SH-SY5Y (cell line): Measurements from ENCODE around the gene CHRND.

Experiments used
- GATA2 ChIP-seq: IDR thresholded peaks from 2 replicates; pipeline ENCODE4 v1.6.1; 2011; ENCODE audit warnings: mild to moderate bottlenecking, low read depth, low read length
- GATA3 ChIP-seq: IDR thresholded peaks from 2 replicates; pipeline ENCODE4 v1.6.1; 2011; ENCODE audit warnings: low read depth, mild to moderate bottlenecking, low read length, moderate library complexity

The CHRND gene

GRCh38 chr2:232535761-232536530 is 10.0 kb downstream of the CHRND start:
- TF ChIP-seq GATA2 (no peak), GATA3 (no peak)

- TF ChIP-seq GATA3: no peak
- no peak for TF ChIP-seq GATA2
Observed at GRCh38 chr2:232537079-232537478, 11.1 kb downstream of the CHRND start.

- no peak for TF ChIP-seq GATA2
- no peak for TF ChIP-seq GATA3
Observed at GRCh38 chr2:232537499-232537898, 11.5 kb downstream of the CHRND start.

DNA sequence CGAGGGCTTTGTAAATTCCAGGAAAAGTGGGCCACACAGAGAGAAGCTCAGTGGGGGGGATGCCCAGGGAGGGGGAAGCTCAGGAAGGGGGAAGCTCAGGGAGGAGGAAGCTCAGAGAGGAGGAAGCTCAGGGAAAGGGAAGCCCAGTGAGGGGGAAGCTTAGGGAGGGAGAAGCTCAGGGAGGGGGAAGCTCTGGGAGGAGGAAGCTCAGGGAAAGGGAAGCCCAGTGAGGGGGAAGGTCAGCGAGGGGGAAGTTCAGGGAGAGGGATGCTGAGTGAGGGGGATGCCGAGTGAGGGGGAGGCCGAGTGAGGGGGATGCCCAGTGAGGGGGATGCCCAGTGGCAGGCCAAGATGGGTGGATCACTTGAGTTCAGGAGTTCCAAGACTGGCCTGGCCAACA is 12.7 kb downstream of the CHRND start:
- TF ChIP-seq GATA2: no peak
- TF ChIP-seq GATA3: no peak

GRCh38 chr2:232539298-232540231 is 13.6 kb downstream of the CHRND start, which contains the start of gene CHRNG:
TSS of gene CHRNG (plus strand) at chr2:232539692. CDS start at chr2:232539748, 56 bp downstream.
- TF ChIP-seq GATA3 (no peak), GATA2 (no peak)

GRCh38 chr2:232540441-232541041 is 14.6 kb downstream of the CHRND start:
- TF ChIP-seq GATA2: no peak
- TF ChIP-seq GATA3: no peak

DNA sequence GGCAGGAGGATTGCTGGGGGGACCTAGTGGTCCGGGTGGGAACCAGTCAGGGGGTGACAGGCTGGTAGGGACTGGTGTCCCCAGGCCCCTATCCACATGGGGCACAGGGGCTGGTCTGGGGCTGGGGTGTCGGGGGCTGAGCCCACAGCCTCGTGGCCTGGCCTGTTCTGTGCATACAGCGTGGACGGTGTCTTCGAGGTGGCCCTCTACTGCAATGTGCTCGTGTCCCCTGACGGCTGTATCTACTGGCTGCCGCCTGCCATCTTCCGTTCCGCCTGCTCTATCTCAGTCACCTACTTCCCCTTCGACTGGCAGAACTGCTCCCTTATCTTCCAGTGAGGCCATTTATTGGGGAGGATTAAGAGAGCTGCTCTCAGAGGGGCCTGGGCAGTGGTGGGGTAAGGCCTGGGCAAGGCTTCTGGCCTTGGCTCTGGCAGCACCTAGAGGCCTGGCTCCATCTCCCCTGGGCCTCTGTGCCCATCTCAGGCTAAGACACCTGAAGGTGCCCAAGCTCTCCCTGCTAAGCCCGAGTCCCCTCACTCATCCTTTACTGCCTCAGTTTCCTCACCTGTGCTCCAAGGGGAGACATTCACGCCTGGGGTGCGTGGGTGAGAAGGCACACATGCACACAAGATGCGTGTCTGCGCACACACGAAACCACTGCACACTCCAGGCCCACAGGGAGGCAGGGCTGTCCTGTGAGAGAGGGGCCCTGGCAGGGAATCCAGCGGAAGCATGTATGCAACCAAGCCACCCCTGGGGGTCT is 15.4 kb downstream of the CHRND start:
- TF ChIP-seq GATA3: no peak
- TF ChIP-seq GATA2: no peak

DNA sequence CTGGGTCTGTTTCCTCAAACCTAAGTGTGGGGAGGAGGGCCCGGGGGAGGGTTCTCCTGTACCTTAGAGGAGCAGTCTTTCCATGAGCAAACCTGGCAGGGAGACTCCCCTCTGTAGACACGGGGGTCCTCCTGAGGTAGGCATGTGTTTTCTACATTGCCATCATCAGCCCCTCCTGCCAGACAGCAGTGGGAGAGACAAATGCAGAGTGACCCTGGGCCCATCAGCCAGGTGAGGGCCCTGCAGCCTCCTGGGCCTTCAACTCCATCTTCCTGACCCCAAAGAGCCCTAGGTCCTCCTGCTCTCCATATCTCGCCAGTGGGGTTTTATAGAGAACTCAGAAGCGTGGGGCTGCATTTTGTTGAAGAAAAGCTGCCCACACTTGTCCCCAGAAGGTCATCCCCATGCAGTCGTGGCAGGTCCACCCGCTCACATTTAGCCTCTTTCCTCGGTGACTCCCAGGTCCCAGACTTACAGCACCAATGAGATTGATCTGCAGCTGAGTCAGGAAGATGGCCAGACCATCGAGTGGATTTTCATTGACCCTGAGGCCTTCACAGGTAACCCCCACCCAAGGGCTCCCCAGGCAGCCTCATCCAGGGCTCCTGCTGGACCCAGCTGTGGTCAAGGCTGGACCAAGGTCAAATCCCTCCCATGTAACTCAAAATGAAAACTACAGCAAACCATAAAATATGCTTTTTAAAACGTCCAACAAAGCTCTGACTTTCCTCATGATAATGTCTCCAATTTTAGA is 16.2 kb downstream of the CHRND start:
- TF ChIP-seq GATA3 (no peak), GATA2 (no peak)

DNA sequence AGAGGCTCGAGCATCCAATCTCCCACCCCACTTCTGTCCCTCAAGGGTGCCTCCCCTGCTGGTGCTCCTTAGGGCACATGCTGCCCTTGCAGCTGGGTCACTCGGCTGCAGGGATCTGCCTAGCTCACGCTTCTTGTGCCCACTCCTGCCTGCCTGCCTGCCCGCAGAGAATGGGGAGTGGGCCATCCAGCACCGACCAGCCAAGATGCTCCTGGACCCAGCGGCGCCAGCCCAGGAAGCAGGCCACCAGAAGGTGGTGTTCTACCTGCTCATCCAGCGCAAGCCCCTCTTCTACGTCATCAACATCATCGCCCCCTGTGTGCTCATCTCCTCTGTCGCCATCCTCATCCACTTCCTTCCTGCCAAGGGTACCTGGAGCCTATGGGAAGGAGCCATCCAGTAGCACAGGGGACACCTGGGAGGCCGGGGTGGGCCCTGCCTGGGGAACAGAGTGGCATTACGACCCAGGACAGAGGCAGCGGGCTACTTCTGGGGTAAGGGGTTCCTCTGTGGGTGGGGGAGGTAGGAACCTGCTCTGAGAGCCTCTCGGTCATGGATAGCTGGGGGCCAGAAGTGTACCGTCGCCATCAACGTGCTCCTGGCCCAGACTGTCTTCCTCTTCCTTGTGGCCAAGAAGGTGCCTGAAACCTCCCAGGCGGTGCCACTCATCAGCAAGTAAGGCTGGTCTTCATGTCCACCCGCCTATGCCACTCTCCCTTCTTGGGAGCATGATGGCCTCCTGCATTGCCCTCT is 16.9 kb downstream of the CHRND start:
- TF ChIP-seq GATA2 (no peak), GATA3 (no peak)

- TF ChIP-seq GATA2 (no peak), GATA3 (no peak)
Observed at GRCh38 chr2:232543491-232543890, 17.5 kb downstream of the CHRND start.

DNA sequence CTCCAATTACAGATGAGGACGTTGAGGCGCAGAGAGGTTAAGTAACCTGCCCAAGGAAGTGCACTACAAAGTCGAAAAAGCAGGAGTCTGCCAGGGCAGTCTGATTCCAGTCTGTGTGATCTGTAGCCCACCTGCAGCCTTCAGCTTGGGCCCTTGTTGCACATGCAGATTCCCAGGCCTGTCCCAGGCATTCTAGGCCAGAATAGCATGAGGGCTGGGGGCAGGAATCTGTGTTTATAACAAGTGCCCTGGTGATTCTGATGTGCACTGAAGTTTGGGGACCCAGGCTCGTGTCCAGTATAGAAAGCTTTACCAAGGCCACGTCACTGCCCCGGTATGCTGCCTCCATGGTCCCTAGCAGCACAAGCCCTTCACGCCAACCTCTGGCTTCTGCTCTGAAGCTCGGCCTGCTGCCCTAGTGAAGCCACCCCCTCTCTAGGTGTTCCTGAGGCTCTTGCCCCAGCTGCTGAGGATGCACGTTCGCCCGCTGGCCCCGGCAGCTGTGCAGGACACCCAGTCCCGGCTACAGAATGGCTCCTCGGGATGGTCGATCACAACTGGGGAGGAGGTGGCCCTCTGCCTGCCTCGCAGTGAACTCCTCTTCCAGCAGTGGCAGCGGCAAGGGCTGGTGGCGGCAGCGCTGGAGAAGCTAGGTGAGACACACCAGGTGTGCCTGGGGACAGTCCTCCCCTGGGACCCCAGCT is 18.1 kb downstream of the CHRND start:
- TF ChIP-seq GATA2: no peak
- TF ChIP-seq GATA3: no peak

DNA sequence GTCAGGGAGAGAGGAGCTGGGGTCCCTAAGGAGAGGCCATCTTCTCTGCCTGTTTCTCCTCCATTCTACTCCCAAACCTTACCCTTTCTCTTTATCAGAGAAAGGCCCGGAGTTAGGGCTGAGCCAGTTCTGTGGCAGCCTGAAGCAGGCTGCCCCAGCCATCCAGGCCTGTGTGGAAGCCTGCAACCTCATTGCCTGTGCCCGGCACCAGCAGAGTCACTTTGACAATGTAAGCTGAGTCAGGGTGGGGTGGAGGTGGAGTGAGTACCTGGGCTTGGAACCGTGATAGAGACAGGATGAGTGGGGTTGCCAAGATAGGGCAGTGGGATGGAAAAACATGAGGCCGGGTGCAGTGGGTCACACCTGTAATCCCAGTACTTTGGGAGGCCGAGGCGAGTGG is 18.7 kb downstream of the CHRND start:
- TF ChIP-seq GATA2 (no peak), GATA3 (no peak)
